Mononuclear cell (primary cell): ENCODE data around the gene RELT. TPM values are rescaled to one million over a fixed set of nuclear protein-coding genes. Genes with fewer than 3 reads are reported as not detected.
"Not testable (repeated sequence)": the region's sequence is repeated elsewhere in the genome, so short reads cannot be mapped to it uniquely, and the experiment has no call there.

Experiments used
- H3K27me3 ChIP-seq: 2 replicates; pipeline ENCODE4 v1.6.0; 2011; ENCODE audit warnings: low read length, control low read depth; ENCODE audit not compliant: insufficient read depth
- H3K4me1 ChIP-seq: 2 replicates; pipeline ENCODE4 v1.5.1; 2011; ENCODE audit warnings: mild to moderate bottlenecking, low read length, control low read depth; ENCODE audit not compliant: insufficient read depth
- H3K4me3 ChIP-seq: 2 replicates; pipeline ENCODE4 v1.5.1; 2011; ENCODE audit warnings: mild to moderate bottlenecking, low read length, moderate library complexity
- H3K9me3 ChIP-seq: 2 replicates; pipeline ENCODE4 v1.5.1; 2011; ENCODE audit warnings: low read depth, mild to moderate bottlenecking, control low read depth, low read length
- total RNA-seq: library from RNA; depleted of rRNA; stranded (reverse); fragments of >200 nt; gene quantifications from one replicate; pipeline ENCODE4 v1.2.3, GENCODE V29; 2012

The RELT gene
- total RNA-seq, 1 donor, result 64.0 TPM

DNA sequence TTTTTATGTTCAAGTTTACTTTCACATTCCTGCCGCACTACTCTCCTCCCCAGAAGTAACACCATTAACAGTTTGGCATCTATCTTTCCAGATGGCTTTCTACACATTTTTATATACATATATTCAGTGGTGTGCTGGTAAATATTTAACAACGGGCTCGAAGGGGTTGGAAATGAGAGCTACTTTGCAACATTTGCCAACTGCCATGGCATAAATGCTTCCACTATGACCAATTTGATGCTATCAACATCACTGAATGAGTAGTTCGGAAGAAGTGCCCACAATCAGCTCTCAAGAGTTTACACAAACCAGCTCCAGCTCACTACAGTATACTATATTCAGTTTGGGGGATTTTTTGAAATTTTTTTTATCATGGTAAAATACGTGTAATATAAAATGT lies 55.2 kb downstream of the RELT start:
- H3K9me3 ChIP-seq, result no peaks in the 10 kb centered on the region
- H3K4me3 ChIP-seq, result no peak overlapping the region
- H3K27me3 ChIP-seq, result no peaks in the 10 kb centered on the region
- peaks cover 2% of the 10 kb centered on the region for H3K4me1 ChIP-seq

DNA sequence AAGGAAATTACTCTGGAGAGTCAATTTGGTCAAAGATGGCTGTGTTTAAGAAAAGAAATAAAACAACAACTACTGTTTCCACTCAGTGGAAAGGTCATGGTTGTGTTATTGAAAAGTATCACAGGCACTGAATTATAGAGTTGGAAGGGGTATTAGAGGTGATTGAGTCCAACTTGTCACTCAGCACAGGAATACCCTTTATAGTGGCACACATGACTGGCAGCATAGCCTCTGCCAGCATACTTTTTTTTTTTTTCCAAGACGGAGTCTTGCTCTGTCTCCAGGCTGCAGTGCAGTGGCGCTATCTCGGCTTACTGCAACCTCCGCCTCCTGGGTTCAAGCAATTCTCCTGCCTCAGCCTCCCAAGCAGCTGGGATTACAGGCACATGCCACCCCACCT lies 60.7 kb downstream of the RELT start:
- not testable (repeated sequence) for H3K9me3 ChIP-seq, H3K27me3 ChIP-seq, H3K4me3 ChIP-seq, H3K4me1 ChIP-seq

DNA sequence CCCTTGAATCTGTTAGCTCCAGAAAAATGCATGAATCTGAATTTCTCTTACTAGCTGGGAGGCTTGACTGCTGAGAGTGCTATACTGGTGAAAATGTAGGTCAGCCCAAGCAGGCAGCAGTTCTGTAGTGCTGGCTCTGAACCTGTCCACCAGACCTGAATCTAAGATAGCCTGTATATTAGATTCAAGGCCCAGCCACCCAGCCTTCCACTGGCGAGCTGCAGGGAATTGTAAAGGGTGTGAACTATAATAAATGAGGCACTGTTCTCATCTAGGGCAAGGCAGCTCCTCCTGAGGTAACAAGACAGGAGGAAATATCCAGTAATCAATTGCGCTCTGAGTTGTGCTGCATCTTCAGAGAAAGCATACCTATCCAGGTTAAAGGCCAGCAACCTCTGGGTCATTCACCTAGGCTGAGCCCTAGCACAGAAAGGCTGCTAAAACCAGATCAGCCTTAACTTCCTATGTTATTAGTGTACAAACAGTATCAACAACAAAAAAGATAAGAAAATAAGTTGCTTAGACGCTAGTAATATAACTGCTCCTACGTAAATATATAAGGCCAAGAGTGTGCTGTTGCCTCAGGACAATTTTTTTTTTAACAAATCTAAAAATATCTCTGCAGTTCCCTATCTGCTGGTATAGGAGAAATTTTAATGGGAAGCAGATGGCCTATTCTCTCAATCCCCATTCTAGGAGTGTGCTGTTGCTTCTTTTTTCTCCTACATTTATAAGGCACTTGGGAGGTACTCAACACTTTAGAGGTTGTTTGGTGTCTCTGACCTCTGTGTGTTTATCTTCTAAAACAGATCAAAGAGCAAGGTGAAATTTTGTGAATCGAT lies 63.0 kb downstream of the RELT start:
- no peaks in the 10 kb centered on the region for H3K27me3 ChIP-seq
- H3K4me3 ChIP-seq, result no peak overlapping the region
- no peaks in the 10 kb centered on the region for H3K9me3 ChIP-seq
- H3K4me1 ChIP-seq, result no peaks in the 10 kb centered on the region

DNA sequence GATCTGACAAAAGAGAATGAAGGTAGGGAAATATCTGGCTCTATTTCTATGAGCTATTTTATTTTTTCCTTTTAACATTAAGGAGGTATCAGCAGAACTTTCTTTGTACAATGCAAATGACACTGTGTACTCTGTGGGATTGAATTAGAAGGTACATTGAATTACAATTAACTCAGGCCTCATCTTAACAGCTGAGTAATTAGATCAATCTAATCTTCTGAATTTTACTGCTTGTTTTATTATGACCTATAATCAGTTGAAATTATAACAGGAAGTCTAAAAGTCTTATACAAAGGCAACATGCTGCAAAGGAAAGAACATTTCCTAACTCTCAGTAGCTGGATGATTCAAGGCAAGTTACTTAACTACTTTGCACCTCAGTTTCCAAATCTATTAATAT lies 69.8 kb downstream of the RELT start:
- H3K4me1 ChIP-seq, result peaks cover 7% of the 10 kb centered on the region

DNA sequence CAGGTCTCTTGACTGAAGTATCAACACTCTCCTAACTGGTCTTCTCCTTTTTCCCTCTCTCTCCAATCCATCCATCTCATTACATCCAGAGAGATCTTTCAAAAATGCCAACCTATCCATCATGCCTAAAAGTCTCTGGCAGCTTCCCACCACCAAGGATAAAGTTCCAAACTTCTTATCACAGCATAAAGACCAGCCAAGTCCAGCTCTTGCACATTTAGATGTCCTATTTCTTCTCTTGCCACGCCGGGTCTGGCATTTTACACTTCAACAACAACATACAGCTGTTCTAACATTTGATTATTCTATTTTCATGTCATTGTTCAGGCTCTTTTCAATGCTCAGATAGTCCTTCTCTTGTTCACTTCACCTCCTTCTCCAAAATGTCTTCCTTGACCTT lies 70.6 kb downstream of the RELT start:
- Histone ChIP-seq H3K27me3 (no peaks in the 10 kb centered on the region), H3K9me3 (no peaks in the 10 kb centered on the region), H3K4me3 (no peak overlapping the region), H3K4me1 (peaks cover 7% of the 10 kb centered on the region)

More for the DNA sequence above, 69.8 kb downstream of the RELT start:
- H3K27me3 ChIP-seq, result no peaks in the 10 kb centered on the region
- H3K4me3 ChIP-seq, result no peak overlapping the region
- no peaks in the 10 kb centered on the region for H3K9me3 ChIP-seq

Other genes starting within 250 kb of the RELT start
- 28.2 TPM for gene FCHSD2, start 234.1 kb upstream of the RELT start, total RNA-seq
- 2.4 TPM for gene P2RY2, start 158.1 kb upstream of the RELT start, total RNA-seq
- gene P2RY6, start 104.1 kb upstream of the RELT start, total RNA-seq, result 0.42 TPM
- 0.31 TPM for gene ARHGEF17, start 68.1 kb upstream of the RELT start, total RNA-seq
- 13.2 TPM for gene FAM168A, start 221.7 kb downstream of the RELT start, total RNA-seq